ENCODE results near the gene EIF3F. TPM values are rescaled to one million over a fixed set of nuclear protein-coding genes. Genes with fewer than 3 reads are reported as not detected.

EIF3F gene
- total and polyA plus RNA-seq, 2 donors (not counting 3 experiments of a cell fraction or from before 2014, with no cell fraction given): 411 to 436 TPM

DNA sequence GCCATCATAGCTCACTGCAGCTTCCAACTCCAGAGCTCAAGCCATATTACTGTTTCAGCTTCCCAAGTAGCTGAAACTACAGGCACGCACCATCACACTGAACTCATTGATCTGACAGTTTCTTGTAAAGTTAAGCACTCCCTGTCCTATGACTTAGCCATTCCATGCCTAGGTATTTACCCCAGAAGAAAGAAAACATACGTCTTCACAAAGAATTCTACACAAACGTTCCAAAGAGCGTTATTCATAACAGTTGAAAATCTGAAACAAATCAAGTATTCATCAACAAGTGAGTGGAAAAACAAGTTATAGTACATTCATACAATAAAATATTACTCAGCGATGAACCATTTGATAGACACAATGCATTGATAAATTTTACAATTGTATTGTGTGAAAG, 14.1 kb upstream of the EIF3F start:
- ChIA-PET POLR2A (no interaction called here), CTCF (interaction anchor here (1.4 kb wide), 1 partner anchor 13 kb away, joined by 5 read pairs; the partner anchor contains the start of gene EIF3F)
- Histone ChIP-seq H3K27ac (ENCODE audit: insufficient read depth, low read depth, low read length) (no peak overlapping the region), H3K27me3 (ENCODE audit: control insufficient read depth in 2 of 2, insufficient read depth in 2 of 2, low read length in 2 of 2) (no peaks in the 10 kb centered on the region), H3K9ac (replicated peaks; ENCODE audit: extremely low read depth, insufficient read depth, low read length) (no peak overlapping the region), H3K4me1 (ENCODE audit: control insufficient read depth, extremely low read depth, insufficient read depth, low read length) (peaks cover 24% of the 10 kb centered on the region), H4K20me1 (replicated peaks; ENCODE audit: control insufficient read depth, extremely low read depth, insufficient read depth, low read length) (no peaks in the 10 kb centered on the region), H3K36me3 (ENCODE audit: control insufficient read depth in 2 of 2, extremely low read depth in 1 of 2, insufficient read depth in 2 of 2, low read length in 2 of 2) (no peaks in the 10 kb centered on the region), H3K9me3 (replicated peaks; ENCODE audit: control insufficient read depth, insufficient read depth, low read length) (no peaks in the 10 kb centered on the region), H2AFZ (ENCODE audit: low read depth, low read length) (no peak overlapping the region), H3K4me3 (replicated peaks in 1 of 3; ENCODE audit: insufficient read depth in 1 of 3, low read depth in 1 of 3, low read length in 3 of 3) (no peak overlapping the region), H3K9me1 (replicated peaks; ENCODE audit: control insufficient read depth, extremely low read depth, insufficient read depth, low read length) (no peaks in the 10 kb centered on the region), H3K4me2 (ENCODE audit: insufficient read depth, low read length) (no peak overlapping the region), H3K79me2 (ENCODE audit: control insufficient read depth, insufficient read depth, low read length) (no peaks in the 10 kb centered on the region)
- BruUV-seq (replicated peaks): no TSS peak
- intact Hi-C loops (cut with micrococcal nuclease) (no loop called here), dilution Hi-C loops (cut with MboI; ENCODE audit: extremely low pct_ligation_motif_present, low sequenced_read_pairs) (no loop called here)
- DNase-seq (ENCODE audit: low read depth, low spot score) (no peak), FAIRE-seq (no peak)
- no peak for TF ChIP-seq POLR2AphosphoS5 (IDR thresholded peaks at IDR 0.05; ENCODE audit: insufficient read depth, low read depth, low read length)
- TF ChIP-seq EZH2 (IDR thresholded peaks at IDR 0.05; ENCODE audit: borderline replicate concordance, low read depth, low read length, severe bottlenecking): no peak
- TF ChIP-seq, protein P1, sequence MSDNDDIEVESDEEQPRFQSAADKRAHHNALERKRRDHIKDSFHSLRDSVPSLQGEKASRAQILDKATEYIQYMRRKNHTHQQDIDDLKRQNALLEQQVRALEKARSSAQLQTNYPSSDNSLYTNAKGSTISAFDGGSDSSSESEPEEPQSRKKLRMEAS (IDR thresholded peaks at IDR 0.05; ENCODE audit: insufficient read depth, insufficient read length): no peak
- TF ChIP-seq, protein P2, sequence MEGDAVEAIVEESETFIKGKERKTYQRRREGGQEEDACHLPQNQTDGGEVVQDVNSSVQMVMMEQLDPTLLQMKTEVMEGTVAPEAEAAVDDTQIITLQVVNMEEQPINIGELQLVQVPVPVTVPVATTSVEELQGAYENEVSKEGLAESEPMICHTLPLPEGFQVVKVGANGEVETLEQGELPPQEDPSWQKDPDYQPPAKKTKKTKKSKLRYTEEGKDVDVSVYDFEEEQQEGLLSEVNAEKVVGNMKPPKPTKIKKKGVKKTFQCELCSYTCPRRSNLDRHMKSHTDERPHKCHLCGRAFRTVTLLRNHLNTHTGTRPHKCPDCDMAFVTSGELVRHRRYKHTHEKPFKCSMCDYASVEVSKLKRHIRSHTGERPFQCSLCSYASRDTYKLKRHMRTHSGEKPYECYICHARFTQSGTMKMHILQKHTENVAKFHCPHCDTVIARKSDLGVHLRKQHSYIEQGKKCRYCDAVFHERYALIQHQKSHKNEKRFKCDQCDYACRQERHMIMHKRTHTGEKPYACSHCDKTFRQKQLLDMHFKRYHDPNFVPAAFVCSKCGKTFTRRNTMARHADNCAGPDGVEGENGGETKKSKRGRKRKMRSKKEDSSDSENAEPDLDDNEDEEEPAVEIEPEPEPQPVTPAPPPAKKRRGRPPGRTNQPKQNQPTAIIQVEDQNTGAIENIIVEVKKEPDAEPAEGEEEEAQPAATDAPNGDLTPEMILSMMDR (IDR thresholded peaks at IDR 0.05; ENCODE audit: extremely low read depth in 1 of 2, insufficient read depth in 1 of 2, low read depth in 1 of 2, low read length in 2 of 2): no peak
- TF ChIP-seq FOS (IDR thresholded peaks at IDR 0.05; ENCODE audit: borderline replicate concordance, insufficient read depth, low read length): no peak
- TF ChIP-seq GATA2 (IDR thresholded peaks at IDR 0.05; ENCODE audit: insufficient read depth, insufficient read length, low read depth, low read length): no peak
- TF ChIP-seq JUN (IDR thresholded peaks at IDR 0.05; ENCODE audit: borderline replicate concordance, insufficient read depth, insufficient read length, low read depth): no peak
- no peak for TF ChIP-seq POLR2A (IDR thresholded peaks at IDR 0.05; ENCODE audit: low read depth, low read length)
- TF ChIP-seq MYC (IDR thresholded peaks at IDR 0.05; ENCODE audit: low read depth, low read length): no peak
